Thoracic aorta (tissue), 2 donors: ENCODE data around the gene MTMR2. TPM values are rescaled to one million over a fixed set of nuclear protein-coding genes. Genes with fewer than 3 reads are reported as not detected.
"Not testable (repeated sequence)": the region's sequence is repeated elsewhere in the genome, so short reads cannot be mapped to it uniquely, and the experiment has no call there.

Experiments used
- ATAC-seq: fragments of 150-250 bp; one replicate; pipeline ENCODE4 v1.8.0; 2017; ENCODE audit warnings: low read depth; ENCODE audit not compliant: insufficient number of reproducible peaks, low FRiP score
- DNase-seq: peaks from one replicate; pipeline ENCODE4 v3.0.0-alpha.2; 2020; ENCODE audit warnings: low spot score
- H3K27ac ChIP-seq, 2 donors: fragments of 200-600 bp; sonication (generic); 1 replicate in 1 of 2; 2 replicates in 1 of 2; pipeline ENCODE4 v1.5.1; 2016; ENCODE audit warnings: mild to moderate bottlenecking in 2 of 2, moderate library complexity in 2 of 2
- H3K27me3 ChIP-seq: fragments of 200-600 bp; sonication (generic); replicated peaks from 2 replicates; pipeline ENCODE4 v1.6.0; 2016; ENCODE audit warnings: mild to moderate bottlenecking; ENCODE audit not compliant: insufficient read depth
- H3K36me3 ChIP-seq: fragments of 200-600 bp; sonication (generic); one replicate; pipeline ENCODE4 v1.5.1; 2016
- H3K4me1 ChIP-seq, 2 donors: fragments of 200-600 bp; sonication (generic); 1 replicate in 1 of 2; 2 replicates in 1 of 2; pipeline versions ENCODE4 v1.5.1 to v1.6.0; 2016; ENCODE audit warnings: low read depth in 2 of 2, mild to moderate bottlenecking in 1 of 2; ENCODE audit not compliant: control insufficient read depth in 1 of 2
- H3K4me3 ChIP-seq: fragments of 200-600 bp; sonication (generic); 2 replicates; pipeline ENCODE4 v1.5.1; 2016; ENCODE audit warnings: mild to moderate bottlenecking
- H3K9me3 ChIP-seq: fragments of 200-600 bp; sonication (generic); 2 replicates; pipeline ENCODE4 v1.5.1; 2016
- CTCF ChIP-seq: fragments of 200-600 bp; sonication (generic); IDR thresholded peaks from one replicate; pipeline ENCODE4 v1.5.1; 2019; ENCODE audit warnings: antibody characterized with exemption
- total RNA-seq, 2 donors: library from RNA; depleted of rRNA; stranded (reverse); fragments of >200 nt; gene quantifications; one replicate each; pipeline versions ENCODE4 v1.1.0 to v1.2.3, GENCODE V29; 2016

Gene MTMR2
- total RNA-seq, 2 donors from 2014 or later, result 38.2 to 38.9 TPM

GRCh38 chr11:95863486-95864140 is 60.3 kb downstream of the MTMR2 start:
- TF ChIP-seq CTCF, result no peak
- Histone ChIP-seq H3K9me3 (no peaks in the 10 kb centered on the region), H3K27me3 (no peaks in the 10 kb centered on the region), H3K27ac (no peak overlapping the region), H3K4me3 (no peak overlapping the region), H3K36me3 (peaks cover 12% of the 10 kb centered on the region), H3K4me1 (no peaks in the 10 kb centered on the region)
- DNase-seq, result no peak
- no peak for ATAC-seq

GRCh38 chr11:95860024-95860423 is 63.9 kb downstream of the MTMR2 start:
- H3K27me3 ChIP-seq, H3K4me1 ChIP-seq, H3K4me3 ChIP-seq, ATAC-seq, H3K9me3 ChIP-seq, DNase-seq, H3K27ac ChIP-seq: not testable (repeated sequence)
- H3K36me3 ChIP-seq, result peaks cover 21% of the 10 kb centered on the region

GRCh38 chr11:95854362-95854761 is 69.5 kb downstream of the MTMR2 start:
- H3K9me3 ChIP-seq, H3K4me1 ChIP-seq, DNase-seq, H3K4me3 ChIP-seq, H3K27ac ChIP-seq, ATAC-seq, H3K27me3 ChIP-seq: not testable (repeated sequence)
- peaks cover 13% of the 10 kb centered on the region for H3K36me3 ChIP-seq

- H3K36me3 ChIP-seq, result peaks cover 9% of the 10 kb centered on the region
Measured at GRCh38 chr11:95853862-95854261, 70.0 kb downstream of the MTMR2 start.

DNA sequence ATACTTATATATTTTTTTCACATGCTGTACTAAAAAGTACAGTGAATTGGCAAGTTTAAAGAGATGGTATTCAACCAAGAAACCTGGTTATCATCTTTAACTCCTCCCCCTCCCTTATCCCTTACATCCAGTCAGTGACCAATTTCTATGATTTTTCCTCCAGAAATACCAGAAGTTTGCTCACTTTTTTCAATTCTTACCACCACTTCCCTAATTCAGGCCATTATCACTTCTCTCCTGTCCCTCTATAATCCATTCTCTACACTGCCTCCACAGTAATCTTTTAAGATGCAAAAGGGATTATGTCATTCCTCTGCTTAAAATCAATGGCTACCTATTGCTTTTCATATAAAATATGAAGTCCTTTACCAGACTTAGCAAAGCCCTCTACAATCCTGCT is 70.8 kb downstream of the MTMR2 start:
- peaks cover 0 to 3% of the 10 kb centered on the region in 2 donors for H3K4me1 ChIP-seq

More at GRCh38 chr11:95853862-95854261, 70.0 kb downstream of the MTMR2 start:
- peaks cover 0 to 3% of the 10 kb centered on the region in 2 donors for H3K4me1 ChIP-seq
- no peak for ATAC-seq
- DNase-seq, result no peak
- no peaks in the 10 kb centered on the region for H3K9me3 ChIP-seq
- no peaks in the 10 kb centered on the region for H3K27me3 ChIP-seq
- no peak overlapping the region for H3K27ac ChIP-seq
- no peak overlapping the region for H3K4me3 ChIP-seq
- TF ChIP-seq CTCF, result no peak

DNA sequence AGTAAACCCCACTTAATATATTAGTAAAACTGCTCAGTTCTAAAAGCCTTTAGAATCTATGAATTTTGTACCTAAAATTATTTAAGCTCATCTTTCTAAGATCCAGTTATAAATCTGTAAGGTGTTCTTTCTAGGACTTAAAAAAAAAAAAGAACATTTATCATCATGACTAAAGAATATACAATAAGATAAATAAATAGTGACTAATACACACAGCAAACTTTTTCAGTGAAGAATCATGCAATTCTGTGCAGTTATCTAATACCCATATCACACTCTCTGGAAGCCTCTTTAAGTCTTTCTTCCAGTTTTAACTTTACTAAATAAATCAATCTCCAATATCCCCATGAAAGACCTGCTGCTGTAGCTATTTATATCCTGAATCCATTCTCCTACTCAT is 73.8 kb downstream of the MTMR2 start:
- DNase-seq, result no peak
- Histone ChIP-seq H3K4me1 (peaks cover 0 to 3% of the 10 kb centered on the region in 2 donors), H3K27me3 (no peaks in the 10 kb centered on the region), H3K36me3 (no peaks in the 10 kb centered on the region), H3K9me3 (no peaks in the 10 kb centered on the region), H3K4me3 (no peak overlapping the region), H3K27ac (peak overlapping the region; percentile 25 to 59)
- no peak for ATAC-seq
- no peak for TF ChIP-seq CTCF

More for the DNA sequence above, 70.8 kb downstream of the MTMR2 start:
- ATAC-seq (no peak), DNase-seq (no peak)
- Histone ChIP-seq H3K36me3 (peaks cover 9% of the 10 kb centered on the region), H3K27ac (no peak overlapping the region), H3K9me3 (no peaks in the 10 kb centered on the region), H3K4me3 (no peak overlapping the region), H3K27me3 (no peaks in the 10 kb centered on the region)
- no peak for TF ChIP-seq CTCF
